GM20431 (cell line): ENCODE measurements around the gene LARP4.
"Not testable (repeated sequence)": the region's sequence is repeated elsewhere in the genome, so short reads cannot be mapped to it uniquely, and the experiment has no call there.

ENCODE experiments used
- in situ Hi-C: fragments of 300-500 bp; cut with MseI, MboI; formaldehyde crosslinking; loops from one replicate; pipeline ENCODE4 v1.15.0; 2020; ENCODE audit warnings: low sequenced_read_pairs; ENCODE audit not compliant: unreplicated experiment

Gene LARP4

GRCh38 chr12:50520416-50521207 is 119.9 kb downstream of the LARP4 start:
- in situ Hi-C loops, result no loop called here

- in situ Hi-C loops, result not testable (repeated sequence)
Observed at GRCh38 chr12:50521781-50522180, 121.1 kb downstream of the LARP4 start.

GRCh38 chr12:50523772-50524171 is 123.1 kb downstream of the LARP4 start:
- in situ Hi-C loops, result no loop called here

GRCh38 chr12:50524621-50525020 is 123.9 kb downstream of the LARP4 start:
- in situ Hi-C loops, result no loop called here

- in situ Hi-C loops, result no loop called here
Observed at GRCh38 chr12:50525422-50525821, 124.7 kb downstream of the LARP4 start.

- in situ Hi-C loops, result no loop called here
Observed at GRCh38 chr12:50527359-50527726, 126.7 kb downstream of the LARP4 start.

GRCh38 chr12:50528800-50529199 is 128.1 kb downstream of the LARP4 start:
- in situ Hi-C loops, result no loop called here

- in situ Hi-C loops, result no loop called here
Observed at GRCh38 chr12:50529345-50529744, 128.7 kb downstream of the LARP4 start.
